Stimulated activated CD4-positive, alpha-beta T cell treated with anti-CD3 and anti-CD28 coated beads, Interleukin-15, amount 100 ng/mL, for 24 hours (primary cell): ENCODE data around the gene GRAP.
A peak's percentile ranks its signal among the peaks of the same experiment; 100 is the strongest.
"Not testable (repeated sequence)": the region's sequence is repeated elsewhere in the genome, so short reads cannot be mapped to it uniquely, and the experiment has no call there.

Experiments
- DNase-seq: peaks from one replicate; pipeline ENCODE4 v3.0.0-alpha.2; 2020

The GRAP gene

GRCh38 chr17:19041871-19042270, 4.9 kb downstream of the GRAP start:
- DNase-seq, result not testable (repeated sequence)

- DNase-seq, result not testable (repeated sequence)
Observed at GRCh38 chr17:19040350-19040749, 6.4 kb downstream of the GRAP start.

GRCh38 chr17:19038730-19039129, 8.0 kb downstream of the GRAP start:
- DNase-seq, result not testable (repeated sequence)

- not testable (repeated sequence) for DNase-seq
Observed at GRCh38 chr17:19038007-19038406, 8.8 kb downstream of the GRAP start.

GRCh38 chr17:19037547-19037946, 9.2 kb downstream of the GRAP start:
- not testable (repeated sequence) for DNase-seq

GRCh38 chr17:19036186-19036585, 10.6 kb downstream of the GRAP start:
- DNase-seq, result not testable (repeated sequence)

- not testable (repeated sequence) for DNase-seq
Observed at GRCh38 chr17:19032377-19032988, 14.3 kb downstream of the GRAP start.

GRCh38 chr17:19031729-19032128, 15.0 kb downstream of the GRAP start:
- peak; percentile 66 for DNase-seq

- not testable (repeated sequence) for DNase-seq
Observed at GRCh38 chr17:19030771-19031449, 15.8 kb downstream of the GRAP start.

- DNase-seq, result not testable (repeated sequence)
Observed at GRCh38 chr17:19029740-19030139, 17.0 kb downstream of the GRAP start.

- not testable (repeated sequence) for DNase-seq
Observed at GRCh38 chr17:19028671-19029070, 18.1 kb downstream of the GRAP start.

- DNase-seq, result no peak
Observed at GRCh38 chr17:19024101-19025078, 22.4 kb downstream of the GRAP start.

- no peak for DNase-seq
Observed at GRCh38 chr17:19023209-19023999, 23.4 kb downstream of the GRAP start.

GRCh38 chr17:19022747-19023146, 24.0 kb downstream of the GRAP start:
- DNase-seq, result no peak

GRCh38 chr17:19022128-19022527, 24.6 kb downstream of the GRAP start:
- no peak for DNase-seq

- peak; percentile 64 for DNase-seq
Observed at GRCh38 chr17:19021622-19022083, 25.1 kb downstream of the GRAP start.

GRCh38 chr17:19021011-19021621, 25.6 kb downstream of the GRAP start:
- not testable (repeated sequence) for DNase-seq

- DNase-seq, result no peak
Observed at GRCh38 chr17:19020016-19020415, 26.7 kb downstream of the GRAP start.

- DNase-seq, result no peak
Observed at GRCh38 chr17:19019041-19019941, 27.5 kb downstream of the GRAP start.

GRCh38 chr17:19018600-19018950, 28.2 kb downstream of the GRAP start:
- no peak for DNase-seq
